HG03354 (cell line): Measurements from ENCODE around the gene TMPRSS3.

Experiments used
- ATAC-seq: cut with Tn5 transposase; IDR thresholded peaks from one replicate; pipeline ENCODE4 v1.9.1; 2021; ENCODE audit warnings: mild to moderate bottlenecking; ENCODE audit not compliant: unreplicated experiment, poor library complexity, severe bottlenecking

TMPRSS3 gene

GRCh38 chr21:42360317-42360716 is 35.5 kb downstream of the TMPRSS3 start:
- no peak for ATAC-seq

- ATAC-seq, result no peak
Observed at GRCh38 chr21:42358937-42359336, 36.9 kb downstream of the TMPRSS3 start.

- ATAC-seq, result no peak
Observed at GRCh38 chr21:42358261-42358660, 37.6 kb downstream of the TMPRSS3 start.

- no peak for ATAC-seq
Observed at GRCh38 chr21:42357307-42357706, 38.5 kb downstream of the TMPRSS3 start.

GRCh38 chr21:42356650-42357049 is 39.2 kb downstream of the TMPRSS3 start:
- ATAC-seq, result no peak

- ATAC-seq, result no peak
Observed at GRCh38 chr21:42356046-42356445, 39.8 kb downstream of the TMPRSS3 start.

- no peak for ATAC-seq
Observed at GRCh38 chr21:42353623-42354022, 42.2 kb downstream of the TMPRSS3 start.

- no peak for ATAC-seq
Observed at GRCh38 chr21:42352441-42353095, 43.3 kb downstream of the TMPRSS3 start.

GRCh38 chr21:42351626-42352440 is 44.0 kb downstream of the TMPRSS3 start:
- no peak for ATAC-seq

- ATAC-seq, result no peak
Observed at GRCh38 chr21:42350927-42351426, 44.9 kb downstream of the TMPRSS3 start, which contains the start of gene TFF2. Gene TFF2 (minus strand): TSS chr21:42350994. CDS start chr21:42350957, 37 bp downstream.

GRCh38 chr21:42350318-42350910 is 45.4 kb downstream of the TMPRSS3 start:
- no peak for ATAC-seq

GRCh38 chr21:42349420-42350317 is 46.2 kb downstream of the TMPRSS3 start:
- no peak for ATAC-seq

GRCh38 chr21:42348762-42349161 is 47.1 kb downstream of the TMPRSS3 start:
- no peak for ATAC-seq

GRCh38 chr21:42347601-42348327 is 48.1 kb downstream of the TMPRSS3 start:
- ATAC-seq, result no peak

- ATAC-seq, result no peak
Observed at GRCh38 chr21:42346866-42347600, 48.8 kb downstream of the TMPRSS3 start.

- ATAC-seq, result no peak
Observed at GRCh38 chr21:42346441-42346840, 49.4 kb downstream of the TMPRSS3 start.

- no peak for ATAC-seq
Observed at GRCh38 chr21:42344631-42345030, 51.2 kb downstream of the TMPRSS3 start.

- ATAC-seq, result no peak
Observed at GRCh38 chr21:42343963-42344510, 51.8 kb downstream of the TMPRSS3 start.
